AG09319 (cell line): ENCODE measurements around the gene POLE.

Source experiments
- DNase-seq: peaks from one replicate; pipeline ENCODE4 v3.0.0-alpha.2; 2010; ENCODE audit warnings: low read depth; ENCODE audit errors: extremely low read depth
- CTCF ChIP-seq: IDR thresholded peaks from 2 replicates; pipeline ENCODE4 v1.5.1; 2011; ENCODE audit warnings: low read depth, mild to moderate bottlenecking, inconsistent platforms, low read length, moderate library complexity

Gene POLE

GRCh38 chr12:132587781-132588180 is 99.4 kb downstream of the POLE start:
- TF ChIP-seq CTCF = no peak
- DNase-seq = no peak

- no peak for TF ChIP-seq CTCF
- DNase-seq = no peak
These were observed 100.2 kb downstream of the POLE start for GRCh38 chr12:132586929-132587328.

GRCh38 chr12:132585177-132585576 is 102.0 kb downstream of the POLE start:
- no peak for DNase-seq
- no peak for TF ChIP-seq CTCF

- DNase-seq = no peak
- TF ChIP-seq CTCF = no peak
These were observed 102.7 kb downstream of the POLE start for GRCh38 chr12:132584429-132584828.

- DNase-seq = no peak
These were observed 103.4 kb downstream of the POLE start for GRCh38 chr12:132583736-132584135.

GRCh38 chr12:132583411-132583710 is 103.8 kb downstream of the POLE start:
- no peak for DNase-seq
- no peak for TF ChIP-seq CTCF

More at GRCh38 chr12:132583736-132584135, 103.4 kb downstream of the POLE start:
- no peak for TF ChIP-seq CTCF

- DNase-seq = no peak
- no peak for TF ChIP-seq CTCF
These were observed 104.3 kb downstream of the POLE start for GRCh38 chr12:132582582-132583410.
